COLO668 (cell line): ENCODE data around the gene CAMK1G.
A peak's percentile ranks its signal among the peaks of the same experiment; 100 is the strongest.

Experiments
- DNase-seq: peaks from one replicate; lab custom pipeline; 2025; ENCODE audit not compliant: unreplicated experiment; lab: John Stamatoyannopoulos, UW

CAMK1G gene

DNA sequence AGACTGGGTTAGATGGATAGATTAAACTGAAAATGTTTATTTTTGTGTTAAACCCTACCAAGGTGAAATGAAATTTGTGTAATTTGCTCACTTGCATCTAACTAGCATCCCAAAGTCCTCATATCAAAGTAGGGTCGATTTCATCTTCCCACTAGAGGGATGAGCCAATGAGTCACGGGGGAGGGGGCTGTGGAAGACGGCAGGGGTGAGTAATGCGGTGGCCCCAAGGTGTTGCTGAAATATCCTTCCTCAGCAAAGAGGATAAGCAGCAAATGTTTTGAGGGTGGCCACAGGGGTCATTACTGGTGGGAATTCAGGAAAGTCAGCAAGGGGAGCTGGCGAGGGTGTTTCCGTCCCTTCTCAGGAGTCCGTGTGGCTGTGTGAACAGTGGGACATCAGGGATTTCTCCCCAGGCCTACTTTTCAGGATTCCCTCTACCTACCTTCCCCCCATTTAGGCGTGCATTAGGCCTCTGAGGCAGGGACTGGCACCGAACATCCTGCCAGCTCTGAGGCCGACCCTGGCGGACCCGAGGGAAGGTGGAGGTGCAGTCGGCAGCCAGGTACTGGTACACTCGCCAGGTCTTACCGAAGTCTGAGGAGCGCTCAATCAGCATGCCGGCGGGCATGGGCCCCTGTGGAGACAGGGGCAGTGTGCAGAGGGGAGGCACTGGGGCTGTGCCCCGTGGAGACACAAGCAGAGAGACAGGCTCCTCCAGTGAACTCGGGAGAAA is 50.7 kb downstream of the CAMK1G start:
- DNase-seq: no peak

DNA sequence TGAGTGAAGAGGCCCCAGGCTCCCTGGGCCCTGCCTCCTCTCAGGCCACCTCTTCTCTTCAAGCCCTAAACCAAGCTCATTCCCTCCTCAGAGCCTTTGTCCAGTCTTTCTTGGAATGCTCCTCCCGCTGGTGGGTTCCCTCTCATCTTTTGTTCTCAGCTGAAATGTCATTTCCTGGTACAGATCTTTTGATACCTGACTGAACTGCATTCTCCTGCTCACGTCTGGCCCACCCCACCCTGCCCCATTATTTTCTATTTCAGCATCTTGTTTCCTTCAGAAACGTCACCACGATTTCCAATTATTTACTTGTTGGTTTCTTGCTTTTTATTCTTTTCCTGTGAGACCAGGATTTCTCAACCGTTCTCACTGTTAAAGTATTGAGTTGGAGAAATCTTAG is 52.3 kb downstream of the CAMK1G start:
- no peak for DNase-seq

DNA sequence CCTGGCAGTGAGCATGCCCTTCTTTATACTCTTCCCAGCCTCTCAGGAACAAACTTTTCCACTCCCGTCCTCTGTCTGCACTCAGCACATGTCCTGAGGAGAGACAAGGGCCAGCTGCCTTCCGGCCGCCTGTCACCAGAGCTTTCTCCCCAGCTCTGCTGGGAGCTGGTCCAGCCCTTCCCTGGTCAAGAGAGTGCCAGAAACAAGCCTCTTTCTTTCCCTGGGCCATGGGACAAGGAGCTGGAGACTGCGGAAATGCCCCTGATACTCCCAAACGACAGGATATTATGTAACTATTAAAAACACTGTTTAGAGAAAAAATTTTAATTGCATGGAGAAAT is 58.3 kb downstream of the CAMK1G start:
- no peak for DNase-seq

DNA sequence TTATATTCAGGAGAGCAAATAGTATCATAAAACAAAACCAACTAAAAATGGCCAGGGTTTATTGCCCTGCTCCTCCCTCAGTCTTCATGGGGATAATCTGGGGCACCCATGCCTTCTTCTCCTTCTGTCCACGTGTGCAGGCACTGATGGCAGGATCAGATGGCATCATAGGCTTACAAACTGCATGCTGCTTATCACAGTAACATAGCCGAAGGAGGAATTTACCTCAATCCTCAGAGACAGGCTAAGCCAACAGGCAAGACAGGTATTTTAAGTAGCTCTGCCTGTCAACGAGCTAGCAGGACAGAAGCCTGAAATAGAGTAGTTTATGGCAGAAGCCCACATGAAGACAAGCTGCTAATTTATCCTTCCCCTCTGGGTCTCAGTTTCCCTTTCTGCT is 59.3 kb downstream of the CAMK1G start:
- no peak for DNase-seq

DNA sequence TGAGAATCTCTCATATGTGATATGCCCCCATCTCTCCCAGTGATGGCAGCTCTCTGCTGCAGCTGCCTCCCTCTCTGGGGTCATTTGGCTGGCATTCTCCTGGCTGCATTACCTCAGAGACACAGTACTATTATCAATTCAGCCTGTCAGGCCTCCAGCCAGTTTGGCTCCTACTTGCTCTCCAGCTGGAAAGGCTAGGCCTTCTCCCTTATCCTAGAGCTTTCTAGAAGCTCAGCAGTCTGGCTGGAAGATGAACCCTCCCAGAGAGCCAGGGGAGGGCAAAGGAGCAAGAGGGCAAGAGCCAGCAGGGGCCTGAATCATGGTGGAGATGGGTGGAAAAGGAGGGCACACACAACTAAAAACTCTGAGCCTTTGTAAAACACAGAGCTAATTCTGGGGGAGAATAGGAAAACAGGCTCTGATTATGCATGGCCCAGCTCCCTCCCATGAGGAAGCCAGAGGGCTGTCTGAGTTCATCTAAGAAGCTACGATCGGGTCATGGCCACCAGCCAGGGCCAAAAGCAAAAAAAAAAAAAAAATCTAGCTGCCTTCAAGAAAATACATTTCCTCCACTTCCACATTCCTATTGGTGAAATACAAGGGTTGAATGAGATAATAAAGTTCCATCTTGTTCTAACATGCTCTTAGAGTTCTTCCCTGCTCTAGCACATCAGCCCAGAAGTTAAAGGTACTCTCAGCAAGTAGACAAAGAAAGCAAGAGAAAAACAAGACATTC is 59.9 kb downstream of the CAMK1G start:
- no peak for DNase-seq

DNA sequence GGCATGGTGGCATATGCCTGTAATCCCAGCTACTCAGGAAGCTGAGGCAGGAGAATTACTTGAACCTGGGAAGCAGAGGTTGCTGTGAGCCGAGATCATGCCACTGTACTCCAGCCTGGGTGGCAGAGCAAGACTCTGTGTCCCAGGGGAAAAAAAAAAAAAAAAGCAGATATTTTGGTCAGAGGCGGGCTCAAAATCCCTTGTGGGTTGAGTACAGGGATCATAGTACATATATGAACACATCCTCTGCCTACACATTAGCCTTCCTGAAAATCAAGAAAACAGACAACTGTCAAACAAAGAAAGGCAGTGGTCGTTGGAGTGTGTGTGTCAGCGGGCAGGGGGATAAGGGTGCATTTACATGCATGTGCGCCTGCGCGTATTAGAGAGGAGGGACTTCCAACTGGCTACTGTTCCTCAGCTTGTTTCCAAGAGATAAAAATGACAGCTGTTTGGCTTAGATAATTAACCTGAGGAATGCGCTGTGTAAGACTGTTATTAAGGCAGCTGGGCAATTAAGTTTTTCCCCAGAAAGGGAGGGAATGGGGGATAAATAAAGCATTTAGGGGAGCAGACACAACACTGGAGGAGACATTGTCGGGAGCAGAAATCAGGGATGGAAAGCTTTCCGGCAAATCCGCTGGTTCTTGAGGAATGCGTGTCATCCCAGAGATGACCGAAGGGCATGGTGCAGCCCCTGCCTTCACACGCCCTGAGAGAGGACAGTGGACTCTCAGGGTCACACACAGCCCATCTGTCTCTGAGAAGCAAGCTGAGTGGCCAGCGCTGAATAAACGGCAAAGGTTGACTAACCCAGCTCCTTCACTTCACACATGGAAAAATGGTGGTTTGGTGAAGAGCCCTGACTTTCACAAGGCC is 62.3 kb downstream of the CAMK1G start:
- DNase-seq: no peak

DNA sequence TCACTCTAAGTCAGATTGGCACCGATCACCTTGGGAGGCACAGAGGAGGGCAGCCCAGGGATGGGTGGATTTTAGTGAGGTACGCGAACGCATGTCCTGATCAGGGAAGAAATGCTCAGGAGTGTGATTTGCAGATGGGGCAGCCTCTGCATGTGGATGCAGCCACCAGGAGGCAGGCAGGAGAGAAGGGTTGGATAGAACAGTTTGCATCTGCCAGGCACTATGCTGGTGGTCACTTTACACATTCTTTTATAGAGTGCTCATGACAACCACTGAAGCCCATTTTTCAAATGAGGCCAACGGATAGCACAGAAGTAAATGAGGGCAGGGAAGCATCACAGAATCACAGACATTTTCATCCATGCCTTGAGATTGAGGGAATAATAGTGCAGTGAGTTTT is 63.0 kb downstream of the CAMK1G start:
- peak; percentile 19 for DNase-seq

DNA sequence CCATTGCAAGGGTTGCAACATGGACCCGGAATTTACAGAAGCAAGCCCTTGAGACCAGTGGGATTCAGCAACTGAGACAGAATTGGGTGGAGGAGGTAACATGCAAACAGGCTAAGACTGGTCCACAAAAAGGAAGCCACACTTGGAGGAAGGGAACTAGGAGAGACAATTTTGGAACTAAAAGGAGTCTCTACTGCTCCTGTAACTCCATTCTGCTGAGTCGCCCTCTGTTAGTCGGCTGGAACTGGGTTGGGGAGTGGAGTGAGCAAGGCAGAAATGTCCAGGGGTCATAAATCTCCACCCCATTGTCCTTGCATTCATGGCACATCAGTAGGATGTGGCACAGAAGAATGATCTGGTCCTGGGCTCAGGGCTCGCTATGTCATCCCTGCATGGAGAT is 63.6 kb downstream of the CAMK1G start:
- no peak for DNase-seq

DNA sequence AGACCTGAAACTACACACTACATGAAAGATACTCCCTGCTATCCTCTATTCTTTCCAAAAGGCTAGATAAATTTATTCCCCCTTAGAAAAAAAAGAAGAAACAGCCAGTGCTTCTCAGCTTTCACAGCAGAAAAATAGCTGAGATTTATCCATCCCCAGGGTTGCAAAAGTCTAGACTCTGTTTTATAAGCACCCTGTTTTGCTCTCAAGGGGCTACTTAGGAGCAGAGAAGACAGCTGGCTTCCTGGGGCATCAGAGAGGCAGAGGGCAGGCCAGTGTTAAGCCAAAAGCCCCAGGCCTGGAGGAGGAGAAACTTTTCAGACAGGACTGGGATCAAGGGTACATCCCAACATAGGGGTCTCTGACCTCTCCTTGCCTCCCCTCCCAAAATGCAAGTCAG is 64.8 kb downstream of the CAMK1G start:
- DNase-seq: no peak

DNA sequence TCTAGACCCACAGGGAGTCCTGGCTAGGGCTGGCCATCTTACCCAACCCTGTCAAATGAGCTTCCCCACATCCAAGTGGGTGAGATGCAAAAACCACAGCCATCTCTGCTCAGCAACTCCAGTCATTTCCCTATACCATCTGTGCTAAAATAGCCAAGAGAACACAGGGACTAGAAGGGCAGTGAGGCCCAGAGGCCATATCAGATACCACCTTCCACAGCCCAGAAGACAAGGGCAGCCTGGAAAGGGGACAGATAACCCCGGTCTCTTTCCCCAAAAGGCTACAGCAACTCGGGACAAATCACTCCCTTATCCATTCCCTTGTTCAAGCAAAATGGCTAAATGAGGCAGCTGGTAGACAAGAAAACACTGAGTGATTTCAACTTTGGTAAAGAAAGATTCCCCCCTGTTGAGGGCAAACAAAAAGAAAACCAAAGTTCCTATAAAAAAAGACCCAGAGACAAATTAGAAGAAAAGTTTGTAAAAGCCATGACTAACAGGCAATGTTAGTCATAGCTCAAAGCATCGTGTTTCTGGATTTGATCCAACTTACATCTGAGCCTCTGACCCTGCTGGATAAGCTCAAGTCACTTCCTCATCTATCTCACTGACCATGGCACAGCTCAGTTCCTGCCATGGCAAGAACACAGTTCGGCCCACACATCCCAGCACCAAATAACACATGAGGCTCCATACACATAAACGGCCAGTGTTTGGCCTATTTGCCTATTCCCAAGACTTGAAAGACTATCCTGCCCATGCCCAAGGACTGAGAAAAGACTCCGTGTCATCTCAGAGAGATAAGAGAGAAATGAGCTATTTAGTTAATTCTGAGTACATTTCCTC is 65.6 kb downstream of the CAMK1G start:
- DNase-seq: peak; percentile 15

DNA sequence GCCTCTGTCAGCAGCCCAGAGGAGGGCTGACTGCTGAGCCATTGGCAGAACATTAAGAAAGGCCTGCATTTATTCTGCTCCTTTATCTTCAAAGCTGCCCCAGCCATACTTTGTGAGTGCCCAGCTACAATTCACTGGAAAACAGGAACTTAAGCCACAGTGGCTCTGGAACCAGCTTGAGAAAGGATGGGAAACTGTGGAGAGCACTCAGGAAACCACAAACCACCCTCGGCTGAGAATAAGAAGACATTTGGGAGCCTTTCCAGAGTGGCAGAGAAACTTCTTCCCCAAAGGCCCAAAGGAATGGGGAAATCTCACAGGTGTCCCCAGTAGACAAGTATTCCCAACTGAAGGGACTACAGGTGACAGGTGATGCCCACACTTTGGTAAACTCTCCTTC is 66.9 kb downstream of the CAMK1G start:
- no peak for DNase-seq

DNA sequence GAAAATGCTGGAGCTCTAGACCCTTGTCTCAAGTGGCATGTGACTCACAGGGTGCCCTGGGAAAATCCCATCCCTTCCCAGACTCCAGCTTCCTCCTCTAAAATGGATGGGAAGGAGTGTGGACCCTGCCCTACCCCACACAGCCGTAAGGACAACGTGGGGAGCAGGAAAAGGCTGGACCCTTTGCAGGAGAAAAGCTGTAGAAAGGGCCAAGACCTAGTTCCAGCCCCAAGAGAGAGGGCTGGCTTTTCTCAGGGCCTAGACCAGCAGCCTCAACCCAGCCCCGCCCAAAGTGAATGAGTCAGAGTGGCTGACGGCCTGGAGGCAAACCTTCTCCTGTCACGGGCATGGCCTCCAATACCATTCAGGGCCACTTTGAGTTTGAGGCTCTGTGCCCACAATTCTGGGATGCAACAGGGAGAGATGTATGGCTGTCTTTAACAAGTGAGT is 67.6 kb downstream of the CAMK1G start:
- peak; percentile 76 for DNase-seq

DNA sequence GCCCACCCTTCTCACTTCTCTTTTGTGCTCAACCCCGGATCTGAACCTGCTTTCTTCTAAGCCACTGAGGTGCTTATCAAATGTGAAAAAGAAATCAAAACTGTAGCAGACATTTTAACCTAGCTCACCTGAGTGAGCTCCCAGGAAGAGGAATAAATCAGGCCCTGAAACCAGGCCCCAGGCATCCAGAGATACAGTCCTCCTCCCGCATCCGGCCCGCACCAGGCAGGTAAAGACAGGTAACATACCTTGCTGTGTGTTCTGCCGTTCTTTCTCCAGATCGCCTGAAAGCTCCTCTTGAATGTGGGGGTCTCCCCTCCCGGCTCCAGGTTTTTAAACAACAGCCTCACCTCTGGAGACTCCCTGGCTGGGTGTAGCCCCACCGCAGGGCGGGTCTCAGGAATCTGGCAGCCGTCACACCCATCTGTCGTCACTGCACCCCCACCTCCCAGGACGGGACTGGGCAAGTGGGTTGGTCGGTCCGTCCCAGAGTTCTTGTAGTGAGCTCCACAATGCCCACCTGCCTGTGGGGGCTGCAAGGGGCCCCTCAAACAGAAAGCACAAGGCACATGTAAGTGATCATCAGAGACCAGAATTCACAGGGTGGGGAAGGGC is 68.7 kb downstream of the CAMK1G start, which contains the start of gene LAMB3:
Gene LAMB3 (minus strand): TSS at position 305 of the 615 bp plus-strand sequence. CDS start 1,481 bp downstream, outside the sequence.
- peak; percentile 71 for DNase-seq

DNA sequence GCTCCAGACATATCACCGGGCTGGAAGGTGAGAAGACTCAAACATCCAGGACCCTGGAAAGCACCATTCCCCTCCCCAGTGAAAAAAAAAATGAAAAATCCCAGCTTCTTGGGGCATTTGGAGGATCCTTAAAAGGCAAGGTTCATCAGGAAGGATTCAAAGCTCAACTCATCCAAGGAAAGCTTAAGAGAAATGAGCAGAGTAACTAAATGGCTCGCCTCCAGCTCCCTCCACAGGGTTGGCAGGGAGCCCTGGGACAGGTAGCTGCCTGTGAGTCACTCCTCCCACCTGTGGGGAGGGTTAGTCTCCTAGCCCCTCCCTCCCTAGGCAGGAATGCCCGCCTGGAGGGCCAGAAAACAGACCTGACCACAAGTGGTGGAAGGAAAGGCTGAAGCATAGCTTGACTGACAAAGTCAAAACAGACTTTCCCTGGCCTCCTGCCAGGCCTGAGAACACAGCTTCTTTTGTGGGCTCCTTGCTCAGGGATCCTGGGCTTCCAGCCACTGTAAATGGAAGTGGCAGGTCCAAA is 69.4 kb downstream of the CAMK1G start:
- peak; percentile 96 for DNase-seq

DNA sequence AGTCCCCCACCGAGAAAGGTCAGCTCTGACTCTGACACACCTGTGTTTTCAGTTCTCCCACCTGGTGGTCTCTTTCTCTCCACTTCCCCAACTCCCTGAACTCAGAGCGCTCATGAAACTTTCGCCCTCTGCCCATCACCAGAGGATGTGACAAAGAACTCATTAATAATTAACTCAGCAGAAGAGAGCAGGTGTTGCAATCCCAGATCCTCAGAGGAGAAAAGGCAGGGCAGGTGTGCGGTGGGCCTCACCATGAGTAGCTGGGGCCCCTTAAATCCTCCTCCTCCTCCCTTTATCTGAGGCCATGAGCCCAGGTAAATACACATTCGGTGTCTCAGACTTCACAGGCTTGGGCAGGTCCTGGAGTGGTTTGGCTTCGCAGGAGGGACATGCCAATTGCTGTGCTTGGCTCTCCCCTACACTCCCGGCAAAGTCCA is 70.4 kb downstream of the CAMK1G start:
- peak; percentile 88 for DNase-seq

DNA sequence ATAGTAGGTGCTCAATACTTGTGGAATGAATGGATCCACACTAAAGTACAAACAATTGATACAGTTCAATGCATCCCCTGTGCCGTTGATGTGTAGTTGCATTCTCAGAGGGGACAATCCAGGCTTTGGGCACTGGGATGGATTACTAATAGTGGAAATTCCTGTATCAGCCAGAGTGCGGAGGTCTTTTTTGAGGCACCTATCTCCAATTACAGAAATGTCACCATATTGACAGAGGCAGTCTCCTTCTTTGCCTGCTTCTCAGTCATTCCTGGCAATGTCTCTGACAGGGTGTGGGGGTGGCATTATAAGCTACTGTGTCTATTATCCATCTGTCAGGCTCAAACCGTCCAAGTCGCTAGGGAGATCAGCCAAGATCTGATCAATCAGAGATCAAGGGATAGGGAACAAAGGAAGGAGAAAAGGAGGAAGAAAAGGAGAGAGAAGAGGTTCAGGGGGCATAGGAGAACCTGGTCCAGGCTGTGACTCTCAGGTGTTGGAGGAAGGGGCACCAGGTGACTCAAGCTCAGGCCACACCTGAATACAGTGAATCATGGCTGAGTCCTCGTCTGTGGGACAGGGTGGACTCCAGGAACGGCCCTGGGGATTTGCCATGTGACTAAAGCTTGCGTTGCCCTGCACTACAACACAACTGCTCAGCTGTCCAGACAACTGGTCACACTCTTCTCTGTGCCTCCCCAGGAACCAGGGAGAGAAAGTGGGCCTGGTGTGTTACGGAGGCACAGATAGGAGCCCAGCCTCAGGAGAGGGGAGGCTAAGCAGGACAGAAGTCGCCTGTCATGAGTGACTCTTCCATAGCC is 72.1 kb downstream of the CAMK1G start:
- no peak for DNase-seq

DNA sequence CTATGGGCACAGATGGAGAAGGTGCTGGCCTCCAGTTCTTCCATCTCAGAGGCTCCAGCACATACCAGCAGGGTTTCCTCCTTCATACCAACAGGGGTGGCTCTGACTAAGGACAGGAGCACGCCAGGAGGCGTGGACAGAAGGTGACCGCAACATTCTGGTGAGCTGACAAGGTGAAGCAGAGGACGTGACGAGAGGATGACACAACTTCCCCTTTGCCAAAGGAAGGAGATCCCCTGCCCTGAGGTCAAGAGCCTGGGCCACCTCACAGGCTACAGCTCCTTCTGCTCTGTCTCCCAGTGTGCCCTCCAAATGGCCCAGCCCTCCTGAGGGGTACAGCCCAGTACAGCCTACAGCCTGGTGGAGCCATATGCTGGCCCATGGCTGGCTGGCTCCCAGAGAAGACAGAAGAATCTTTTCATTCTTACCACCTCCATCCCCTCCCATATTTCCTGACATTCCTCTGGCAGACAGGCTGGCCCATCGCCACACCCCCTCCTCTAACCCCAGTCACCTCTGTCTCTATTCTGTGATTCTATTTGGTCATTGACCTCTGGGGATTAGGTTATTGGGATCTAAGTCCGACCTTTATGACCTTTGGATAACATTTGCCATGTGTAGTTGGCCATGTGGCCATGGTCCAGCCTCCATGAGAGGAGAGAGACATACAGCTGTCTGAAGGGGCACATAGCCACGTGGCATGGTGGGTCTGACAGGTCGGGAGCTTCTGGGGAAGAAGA is 73.8 kb downstream of the CAMK1G start:
- no peak for DNase-seq

DNA sequence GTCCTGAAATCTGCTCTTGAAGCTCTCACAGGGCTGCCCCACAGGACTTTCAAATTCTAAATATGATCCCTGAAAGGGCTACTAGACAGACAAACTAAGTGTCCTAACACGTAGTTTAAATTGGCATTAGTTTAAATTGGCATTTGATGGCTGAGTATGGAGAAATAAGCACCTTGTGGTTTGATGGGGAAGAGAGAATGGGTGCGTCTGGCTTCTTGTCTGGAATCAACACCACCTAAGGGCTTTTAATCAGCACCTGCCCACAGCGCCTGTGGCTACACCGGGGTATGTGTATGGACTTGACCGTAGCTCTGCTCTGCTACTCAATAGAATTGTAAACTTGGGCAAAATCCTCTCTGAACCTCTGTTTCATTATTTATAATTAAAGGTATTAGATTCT is 74.4 kb downstream of the CAMK1G start:
- no peak for DNase-seq
